ENCODE results near the gene TBX4.
"Not testable (repeated sequence)": the region's sequence is repeated elsewhere in the genome, so short reads cannot be mapped to it uniquely, and the experiment has no call there.

TBX4 gene

DNA sequence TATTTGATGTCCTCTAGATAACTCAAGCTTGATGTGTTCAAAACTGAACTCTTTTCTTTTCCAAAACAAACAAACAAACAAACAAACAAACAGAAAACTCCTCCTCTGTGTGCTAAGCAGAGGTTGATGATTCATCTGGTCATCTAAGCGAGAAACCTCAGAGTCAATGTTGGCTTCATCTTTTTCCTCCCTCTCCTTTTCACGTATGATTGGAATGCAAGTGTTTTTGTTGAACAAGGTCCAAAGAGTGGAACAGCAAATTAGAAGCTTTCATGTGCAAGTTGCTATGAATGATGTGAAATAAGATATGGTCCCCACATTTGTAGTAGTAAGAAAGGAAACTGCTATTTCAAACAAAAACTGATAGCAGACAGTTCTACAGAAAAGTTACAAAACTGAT is 52.5 kb downstream of the TBX4 start:
- no peaks in the 10 kb centered on the region for H3K36me3 ChIP-seq (ENCODE audit: control insufficient read depth, insufficient read depth, low read length)
- H3K4me3 ChIP-seq (ENCODE audit: low read length), result no peak overlapping the region
- H3K4me1 ChIP-seq (ENCODE audit: control insufficient read depth, insufficient read depth, low read length), result no peaks in the 10 kb centered on the region
- no peak overlapping the region for H3K9ac ChIP-seq (ENCODE audit: low read length)
- H3K27ac ChIP-seq (ENCODE audit: low read depth, low read length), result no peak overlapping the region
- no peaks in the 10 kb centered on the region for H3K27me3 ChIP-seq (ENCODE audit: control insufficient read depth, insufficient read depth, low read length)

DNA sequence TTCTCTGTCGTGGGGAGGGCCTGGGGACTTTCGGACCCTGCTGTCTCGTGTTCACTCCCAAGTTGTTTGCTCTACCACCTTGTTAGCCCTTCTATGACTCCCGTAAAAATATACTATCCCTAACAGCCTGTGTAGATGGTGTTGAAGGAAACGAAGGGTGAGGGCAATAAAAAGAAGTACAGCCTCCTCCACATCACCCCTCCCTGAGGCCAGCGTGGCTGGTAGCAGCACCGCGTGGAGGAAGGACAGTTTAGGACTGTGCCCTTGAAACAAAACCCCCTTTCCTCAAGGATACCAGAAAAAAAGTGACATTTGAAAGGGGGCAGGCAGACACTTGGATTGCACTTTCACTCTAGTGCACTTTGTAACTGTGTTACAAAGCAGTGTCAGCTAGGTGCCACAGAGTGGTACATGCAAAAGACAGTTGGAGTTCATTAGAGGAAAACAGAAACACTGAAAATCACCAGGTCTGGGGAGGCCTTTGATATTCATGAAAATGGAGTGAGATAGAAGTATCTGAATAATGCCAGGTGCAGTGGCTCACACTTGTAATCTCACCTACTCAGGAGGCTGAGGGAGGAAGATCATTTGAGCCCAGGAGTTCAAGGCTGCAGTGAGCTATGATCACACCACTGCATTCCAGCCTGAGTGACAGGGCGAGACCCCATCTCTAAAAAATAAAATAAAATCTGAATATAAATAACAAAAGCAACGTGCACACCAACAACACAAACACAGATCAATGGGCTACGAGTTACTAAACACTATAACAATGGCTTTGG is 53.8 kb downstream of the TBX4 start:
- Histone ChIP-seq H3K9ac (ENCODE audit: low read length) (no peak overlapping the region), H3K4me3 (ENCODE audit: low read length) (no peak overlapping the region), H3K27me3 (ENCODE audit: control insufficient read depth, insufficient read depth, low read length) (no peaks in the 10 kb centered on the region), H3K36me3 (ENCODE audit: control insufficient read depth, insufficient read depth, low read length) (no peaks in the 10 kb centered on the region), H3K27ac (ENCODE audit: low read depth, low read length) (no peak overlapping the region), H3K4me1 (ENCODE audit: control insufficient read depth, insufficient read depth, low read length) (no peaks in the 10 kb centered on the region)

DNA sequence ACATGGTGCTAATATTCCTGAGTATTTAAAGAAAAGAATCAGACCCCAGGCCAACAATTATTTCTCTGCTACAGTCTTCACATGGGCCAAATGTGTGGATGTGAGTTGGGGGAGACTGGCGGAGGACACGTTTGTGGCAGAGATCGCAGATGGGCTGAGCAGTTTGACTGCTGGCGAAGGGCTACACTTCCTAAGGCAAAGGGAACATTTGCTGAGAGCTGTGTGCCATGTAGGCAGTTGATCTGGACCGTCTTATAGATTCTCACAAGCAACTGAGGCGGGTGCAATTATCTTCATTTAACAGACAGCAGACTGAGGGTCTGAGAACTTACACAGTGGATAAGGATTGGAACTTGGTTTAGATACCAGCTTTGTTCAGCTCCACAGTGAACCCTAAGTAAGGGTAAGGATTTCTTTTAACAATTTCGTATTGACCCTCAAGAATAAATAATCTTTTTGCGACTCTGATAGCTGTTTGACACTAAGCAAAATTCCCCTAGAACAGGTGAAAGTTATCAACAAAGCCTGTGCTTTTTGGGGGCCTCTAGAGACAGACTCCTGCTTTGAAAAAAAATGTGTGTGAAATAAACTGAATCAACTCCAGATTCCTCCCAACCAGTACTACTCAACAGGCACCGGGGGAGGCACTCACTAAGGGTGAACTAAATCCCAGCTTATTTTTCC is 55.3 kb downstream of the TBX4 start:
- no peaks in the 10 kb centered on the region for H3K36me3 ChIP-seq (ENCODE audit: control insufficient read depth, insufficient read depth, low read length)
- no peaks in the 10 kb centered on the region for H3K27me3 ChIP-seq (ENCODE audit: control insufficient read depth, insufficient read depth, low read length)
- no peaks in the 10 kb centered on the region for H3K4me1 ChIP-seq (ENCODE audit: control insufficient read depth, insufficient read depth, low read length)
- no peak overlapping the region for H3K27ac ChIP-seq (ENCODE audit: low read depth, low read length)
- H3K9ac ChIP-seq (ENCODE audit: low read length), result no peak overlapping the region
- no peak overlapping the region for H3K4me3 ChIP-seq (ENCODE audit: low read length)

DNA sequence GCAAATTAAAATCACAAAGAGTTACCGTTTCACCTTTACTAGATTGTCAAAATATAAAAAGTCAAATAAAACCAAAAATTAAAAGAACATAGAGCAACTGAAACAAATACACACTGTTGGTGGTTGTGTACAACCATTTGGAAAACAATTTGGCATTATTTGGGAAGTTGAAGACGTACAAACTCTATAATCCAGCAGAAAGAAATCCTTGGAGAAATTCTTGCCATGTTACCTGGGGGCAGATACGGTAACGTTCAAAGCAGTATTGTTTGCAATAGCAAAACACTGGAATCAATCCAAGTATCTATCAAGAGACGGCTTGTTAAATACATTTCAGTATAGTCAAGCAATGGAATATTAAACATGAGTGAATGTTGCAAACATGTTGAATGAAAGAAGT is 56.7 kb downstream of the TBX4 start:
- no peak overlapping the region for H3K4me3 ChIP-seq (ENCODE audit: low read length)

DNA sequence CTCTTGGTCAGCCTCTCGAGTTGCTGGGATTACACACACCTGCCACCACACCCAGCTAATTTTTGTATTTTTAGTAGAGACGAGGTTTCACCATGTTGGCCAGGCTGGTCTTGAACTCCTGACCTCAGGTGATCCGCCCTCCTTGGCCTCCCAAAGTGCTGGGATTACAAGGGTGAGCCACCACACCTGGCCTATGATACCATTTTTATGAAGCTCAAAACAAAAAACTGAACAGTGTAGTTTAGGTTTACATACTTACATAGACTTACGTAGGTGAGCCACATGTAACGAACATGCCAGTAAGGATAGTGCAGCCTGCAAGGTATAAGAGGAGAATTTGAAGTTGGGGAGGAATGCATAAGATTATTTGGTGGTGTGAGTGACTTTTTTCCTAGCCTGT is 57.2 kb downstream of the TBX4 start:
- H3K4me1 ChIP-seq (ENCODE audit: control insufficient read depth, insufficient read depth, low read length); H3K27ac ChIP-seq (ENCODE audit: low read depth, low read length); H3K36me3 ChIP-seq (ENCODE audit: control insufficient read depth, insufficient read depth, low read length); H3K9ac ChIP-seq (ENCODE audit: low read length); H3K4me3 ChIP-seq (ENCODE audit: low read length); H3K27me3 ChIP-seq (ENCODE audit: control insufficient read depth, insufficient read depth, low read length): not testable (repeated sequence)

More for the DNA sequence above, 56.7 kb downstream of the TBX4 start:
- H3K27ac ChIP-seq (ENCODE audit: low read depth, low read length), result no peak overlapping the region
- H3K4me1 ChIP-seq (ENCODE audit: control insufficient read depth, insufficient read depth, low read length), result no peaks in the 10 kb centered on the region
- no peaks in the 10 kb centered on the region for H3K36me3 ChIP-seq (ENCODE audit: control insufficient read depth, insufficient read depth, low read length)
- no peaks in the 10 kb centered on the region for H3K27me3 ChIP-seq (ENCODE audit: control insufficient read depth, insufficient read depth, low read length)
- no peak overlapping the region for H3K9ac ChIP-seq (ENCODE audit: low read length)

DNA sequence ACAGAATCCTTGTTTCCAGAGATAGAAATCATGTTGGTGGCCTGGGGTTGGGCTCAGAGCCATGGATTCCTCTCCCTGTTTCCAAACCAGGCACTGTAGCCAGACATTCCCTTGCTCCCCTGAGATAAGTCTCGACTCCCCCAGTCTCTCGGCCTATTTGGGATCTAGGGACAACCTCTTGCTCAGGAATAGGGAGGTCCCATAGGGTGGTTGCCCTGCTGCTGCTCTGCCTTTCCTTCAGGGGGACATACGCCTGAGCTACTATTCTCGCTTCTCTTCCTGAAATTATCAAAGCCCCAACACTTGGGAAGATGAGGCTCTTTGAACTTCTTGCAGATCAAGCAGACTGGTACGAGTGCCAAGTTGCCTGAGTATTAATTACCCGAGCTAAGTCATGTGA is 58.0 kb downstream of the TBX4 start:
- no peak overlapping the region for H3K27ac ChIP-seq (ENCODE audit: low read depth, low read length)
- no peaks in the 10 kb centered on the region for H3K27me3 ChIP-seq (ENCODE audit: control insufficient read depth, insufficient read depth, low read length)
- H3K4me1 ChIP-seq (ENCODE audit: control insufficient read depth, insufficient read depth, low read length), result no peaks in the 10 kb centered on the region
- no peaks in the 10 kb centered on the region for H3K36me3 ChIP-seq (ENCODE audit: control insufficient read depth, insufficient read depth, low read length)
- no peak overlapping the region for H3K4me3 ChIP-seq (ENCODE audit: low read length)
- H3K9ac ChIP-seq (ENCODE audit: low read length), result no peak overlapping the region

DNA sequence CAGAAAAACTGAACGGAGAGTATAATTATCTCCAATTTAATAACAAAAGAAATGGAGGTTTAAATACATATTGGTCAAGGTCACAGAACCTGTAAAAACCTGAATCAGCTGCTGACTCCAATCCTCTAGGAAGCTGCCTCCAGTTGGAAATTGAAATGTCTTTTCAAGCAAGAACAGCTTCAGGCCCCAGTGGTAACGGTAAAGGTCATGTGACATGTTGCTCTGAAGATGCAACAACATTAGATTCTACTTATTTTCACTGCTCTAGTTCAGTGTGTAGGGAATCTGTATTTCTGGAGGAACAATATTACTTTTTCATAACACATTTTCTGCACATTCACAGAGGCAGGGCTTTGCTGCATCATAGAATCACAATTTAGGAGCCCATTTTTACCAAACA is 58.8 kb downstream of the TBX4 start:
- Histone ChIP-seq H3K27me3 (ENCODE audit: control insufficient read depth, insufficient read depth, low read length) (no peaks in the 10 kb centered on the region), H3K36me3 (ENCODE audit: control insufficient read depth, insufficient read depth, low read length) (no peaks in the 10 kb centered on the region), H3K9ac (ENCODE audit: low read length) (no peak overlapping the region), H3K4me3 (ENCODE audit: low read length) (no peak overlapping the region), H3K27ac (ENCODE audit: low read depth, low read length) (no peak overlapping the region), H3K4me1 (ENCODE audit: control insufficient read depth, insufficient read depth, low read length) (no peaks in the 10 kb centered on the region)

DNA sequence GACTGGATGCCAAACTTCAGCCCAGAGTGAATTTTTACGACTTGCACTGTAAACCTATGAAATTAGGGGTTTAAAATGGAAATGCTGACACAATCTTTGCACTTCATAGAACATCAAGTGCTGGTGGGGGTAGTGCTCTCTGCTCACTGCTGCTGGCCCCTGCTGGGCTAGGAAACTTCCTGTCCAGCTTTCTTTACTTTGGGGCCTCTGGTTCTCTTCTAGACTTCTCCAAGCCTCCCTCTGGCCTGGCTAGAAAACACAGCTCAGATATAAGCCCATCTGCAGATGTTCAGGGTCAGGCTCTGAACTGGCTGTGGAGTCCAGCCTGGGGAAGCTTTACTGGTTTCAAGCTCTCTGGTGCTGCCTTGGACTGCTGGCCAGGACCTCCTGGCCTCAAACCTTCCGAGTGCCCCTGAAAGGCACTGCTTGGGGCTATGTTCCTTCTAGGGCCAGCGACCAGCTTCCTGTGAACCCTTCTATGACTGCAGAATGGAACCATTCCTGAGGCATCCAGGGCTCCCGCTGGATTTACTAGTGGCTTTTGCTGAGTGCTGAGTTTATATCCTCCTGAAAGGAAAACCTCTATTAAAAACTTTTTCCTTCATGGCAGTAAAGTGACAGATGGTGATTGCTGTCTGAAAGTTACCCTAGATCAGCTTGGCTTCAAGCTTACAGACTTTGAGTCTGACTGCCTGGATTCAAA is 59.4 kb downstream of the TBX4 start:
- no peak overlapping the region for H3K9ac ChIP-seq (ENCODE audit: low read length)
- H3K27me3 ChIP-seq (ENCODE audit: control insufficient read depth, insufficient read depth, low read length), result no peaks in the 10 kb centered on the region
- H3K36me3 ChIP-seq (ENCODE audit: control insufficient read depth, insufficient read depth, low read length), result no peaks in the 10 kb centered on the region
- H3K4me3 ChIP-seq (ENCODE audit: low read length), result no peak overlapping the region
- H3K4me1 ChIP-seq (ENCODE audit: control insufficient read depth, insufficient read depth, low read length), result no peaks in the 10 kb centered on the region
- no peak overlapping the region for H3K27ac ChIP-seq (ENCODE audit: low read depth, low read length)

DNA sequence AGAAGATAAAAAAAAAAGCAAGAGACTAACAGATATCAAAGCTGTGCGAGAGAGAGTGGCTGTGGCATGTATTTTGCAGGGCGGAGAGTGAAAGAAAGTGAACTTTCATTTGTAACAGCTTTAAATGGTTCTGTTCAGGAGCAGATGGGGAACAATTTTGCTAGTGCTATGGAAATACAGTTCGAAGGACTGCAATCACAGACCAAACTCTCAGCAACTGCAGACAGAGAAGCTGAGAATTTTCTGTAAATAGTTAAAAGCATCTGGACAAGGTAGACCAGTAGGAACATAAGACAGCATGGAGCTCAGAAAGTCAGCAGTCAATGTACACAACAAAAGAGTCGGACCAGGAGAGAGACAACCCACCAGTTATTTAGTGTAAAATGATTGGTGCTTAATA is 62.3 kb downstream of the TBX4 start:
- Histone ChIP-seq H3K4me1 (ENCODE audit: control insufficient read depth, insufficient read depth, low read length) (no peaks in the 10 kb centered on the region), H3K27ac (ENCODE audit: low read depth, low read length) (no peak overlapping the region), H3K4me3 (ENCODE audit: low read length) (no peak overlapping the region), H3K27me3 (ENCODE audit: control insufficient read depth, insufficient read depth, low read length) (no peaks in the 10 kb centered on the region), H3K36me3 (ENCODE audit: control insufficient read depth, insufficient read depth, low read length) (no peaks in the 10 kb centered on the region), H3K9ac (ENCODE audit: low read length) (no peak overlapping the region)

DNA sequence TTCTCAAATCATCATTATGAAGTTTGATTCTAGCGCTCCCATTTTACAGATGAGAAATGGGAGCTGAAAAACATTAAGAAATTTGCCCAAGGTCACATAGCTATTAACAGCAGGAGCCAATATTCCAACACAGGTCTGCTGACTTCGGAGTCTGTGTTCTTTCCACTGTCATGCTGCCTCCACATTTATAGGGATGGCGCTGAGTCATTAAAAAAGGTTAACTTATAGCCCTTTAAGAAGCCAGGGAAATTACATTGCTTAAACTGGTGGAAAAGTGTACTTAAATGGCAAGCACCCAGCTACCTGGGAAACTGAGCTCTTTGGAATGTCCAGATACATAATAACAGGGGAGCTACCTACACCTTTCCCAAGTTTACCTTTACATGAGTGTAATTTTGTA is 65.0 kb downstream of the TBX4 start:
- Histone ChIP-seq H3K27ac (ENCODE audit: low read depth, low read length) (no peak overlapping the region), H3K4me3 (ENCODE audit: low read length) (no peak overlapping the region), H3K36me3 (ENCODE audit: control insufficient read depth, insufficient read depth, low read length) (no peaks in the 10 kb centered on the region), H3K4me1 (ENCODE audit: control insufficient read depth, insufficient read depth, low read length) (no peaks in the 10 kb centered on the region), H3K9ac (ENCODE audit: low read length) (no peak overlapping the region), H3K27me3 (ENCODE audit: control insufficient read depth, insufficient read depth, low read length) (no peaks in the 10 kb centered on the region)

DNA sequence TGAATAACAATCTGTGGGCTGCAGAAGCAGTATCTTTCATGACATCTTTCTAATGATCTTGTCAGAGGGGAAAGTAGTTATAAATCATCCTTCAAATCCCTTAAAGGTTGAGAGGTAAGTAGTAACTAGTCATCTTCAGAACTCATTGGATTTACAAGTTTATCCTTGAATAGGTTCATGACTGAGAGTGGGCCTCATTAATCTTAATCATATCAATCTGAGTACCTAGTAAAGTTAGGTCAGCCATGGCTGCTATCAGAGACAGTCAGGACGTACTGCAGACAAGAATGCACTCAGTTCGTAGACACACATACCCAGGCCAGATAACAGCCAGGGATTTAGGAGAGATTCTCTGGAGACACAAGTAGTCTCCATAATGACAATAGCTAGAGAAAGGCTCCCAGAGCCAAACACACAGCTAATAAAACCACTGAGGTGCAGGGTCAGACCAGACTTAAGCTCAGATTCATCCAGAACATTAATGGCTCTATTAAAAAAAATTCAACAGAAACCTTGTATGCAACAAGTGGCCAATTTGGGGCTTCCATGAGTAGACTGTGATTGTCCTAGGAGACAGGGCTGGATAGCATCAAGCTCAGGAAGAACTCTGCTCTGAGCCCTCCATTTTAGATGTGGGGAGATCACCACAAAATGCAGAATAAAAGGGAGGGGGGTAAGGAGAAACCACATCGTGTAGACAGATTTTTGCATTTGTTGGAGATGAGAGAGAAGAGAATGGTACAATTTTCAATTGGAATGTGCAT is 65.8 kb downstream of the TBX4 start:
- Histone ChIP-seq H3K9ac (ENCODE audit: low read length) (no peak overlapping the region), H3K27ac (ENCODE audit: low read depth, low read length) (no peak overlapping the region), H3K27me3 (ENCODE audit: control insufficient read depth, insufficient read depth, low read length) (no peaks in the 10 kb centered on the region), H3K4me1 (ENCODE audit: control insufficient read depth, insufficient read depth, low read length) (no peaks in the 10 kb centered on the region), H3K4me3 (ENCODE audit: low read length) (no peak overlapping the region), H3K36me3 (ENCODE audit: control insufficient read depth, insufficient read depth, low read length) (no peaks in the 10 kb centered on the region)

DNA sequence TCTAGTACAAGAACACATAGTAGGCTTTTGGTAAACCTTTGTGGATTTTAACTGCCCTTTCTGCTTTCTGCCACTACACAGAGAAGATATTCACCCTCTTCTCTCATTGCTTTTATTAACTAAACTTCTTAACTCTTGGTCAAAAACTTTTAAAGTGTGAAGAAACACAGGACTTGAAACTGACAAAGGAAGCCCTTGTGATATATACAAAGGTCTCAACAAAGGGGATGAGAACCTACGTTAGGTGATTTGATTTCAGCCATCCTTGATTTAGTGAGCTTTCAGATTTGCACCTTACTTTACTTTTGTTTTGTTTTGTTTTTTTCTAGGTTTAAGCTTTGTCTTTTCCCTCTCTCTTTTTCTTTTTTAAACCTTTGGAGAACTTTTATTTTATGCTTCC is 66.9 kb downstream of the TBX4 start:
- Histone ChIP-seq H3K27me3 (ENCODE audit: control insufficient read depth, insufficient read depth, low read length) (no peaks in the 10 kb centered on the region), H3K4me3 (ENCODE audit: low read length) (no peak overlapping the region), H3K36me3 (ENCODE audit: control insufficient read depth, insufficient read depth, low read length) (no peaks in the 10 kb centered on the region), H3K27ac (ENCODE audit: low read depth, low read length) (no peak overlapping the region), H3K9ac (ENCODE audit: low read length) (no peak overlapping the region), H3K4me1 (ENCODE audit: control insufficient read depth, insufficient read depth, low read length) (no peaks in the 10 kb centered on the region)

All from rectal smooth muscle tissue (tissue), 1 donor.